H1 (cell line): Measurements from ENCODE around the gene STAT5A. TPM values are rescaled to one million over a fixed set of nuclear protein-coding genes. Genes with fewer than 3 reads are reported as not detected.

ENCODE experiments used
- HDAC6 ChIP-seq: IDR thresholded peaks from one replicate; pipeline ENCODE4 v1.7.1; 2012; ENCODE audit warnings: low read depth, mild to moderate bottlenecking, inconsistent platforms, low read length, moderate library complexity
- RBBP5 ChIP-seq: IDR thresholded peaks from 2 replicates; pipeline ENCODE4 v1.7.1; 2012; ENCODE audit warnings: low read depth, mild to moderate bottlenecking, inconsistent platforms, low read length, moderate library complexity, borderline replicate concordance
- SP2 ChIP-seq: IDR thresholded peaks from 2 replicates; pipeline ENCODE4 v1.6.1; 2012; ENCODE audit warnings: mild to moderate bottlenecking, low read length, inconsistent platforms
- polyA plus RNA-seq, 7 experiments: library from polyadenylated mRNA; depleted of rRNA in 3 of 7; stranded (reverse) in 5 of 7; unstranded in 2 of 7; fragments of >200 nt in 5 of 7; fragments of 200-250 nt in 2 of 7; gene quantifications; 1 replicate in 5 of 7; 2 replicates in 1 of 7; 4 replicates in 1 of 7; pipeline versions ENCODE4 v1.2.1 to v1.2.3, GENCODE V29; 2011 to 2013; ENCODE audit warnings: missing spikeins in 2 of 7, mixed read lengths in 2 of 7
- total RNA-seq: library from RNA; stranded (reverse); fragmentation: NEBNext Ultra II Directional; extraction: Animal tissue kit (Norgen Biotek cat#: 25700); gene quantifications from 2 replicates; pipeline ENCODE4 v1.2.1, GENCODE V29; 2021

The STAT5A gene
- total and polyA plus RNA-seq, 2 of the 8 experiments (the other 6 are each of a cell fraction or from before 2014, with no cell fraction given): 4.2 to 5.4 TPM

- TF ChIP-seq RBBP5: no peak
- TF ChIP-seq SP2: no peak
- TF ChIP-seq HDAC6: no peak
These were observed 14.1 kb upstream of the STAT5A start (continued) for GRCh38 chr17:42274253-42274542.
